DOHH2 (cell line): ENCODE data around the gene OBP2B.

ENCODE experiments used
- H3F3A ChIP-seq: fragments of 200-600 bp; sonication (generic), shearing (Covaris generic); 2 replicates; pipeline ENCODE4 v1.6.0; 2016; ENCODE audit warnings: antibody characterized with exemption, mild to moderate bottlenecking; ENCODE audit not compliant: control insufficient read depth, insufficient read depth
- H3K27ac ChIP-seq: fragments of 200-600 bp; sonication (generic); 2 replicates; pipeline ENCODE4 v1.5.1; 2014; ENCODE audit warnings: low read depth, mild to moderate bottlenecking, low read length, moderate library complexity
- H3K27me3 ChIP-seq: fragments of 200-600 bp; sonication (generic); 2 replicates; pipeline ENCODE4 v1.6.1; 2014; ENCODE audit warnings: mild to moderate bottlenecking, low read length, mixed read lengths; ENCODE audit not compliant: control insufficient read depth
- H3K36me3 ChIP-seq: fragments of 200-600 bp; sonication (generic); 2 replicates; pipeline ENCODE4 v1.6.1; 2014; ENCODE audit warnings: mild to moderate bottlenecking, low read length, moderate library complexity, mixed read lengths; ENCODE audit not compliant: control insufficient read depth
- H3K4me1 ChIP-seq: fragments of 200-600 bp; sonication (generic); 2 replicates; pipeline ENCODE4 v1.6.1; 2014; ENCODE audit warnings: mild to moderate bottlenecking, low read length, mixed read lengths; ENCODE audit not compliant: control insufficient read depth
- H3K4me2 ChIP-seq: fragments of 200-600 bp; sonication (generic); 2 replicates; pipeline ENCODE4 v1.6.0; 2014; ENCODE audit warnings: mild to moderate bottlenecking, low read length, moderate library complexity
- H3K4me3 ChIP-seq: fragments of 200-600 bp; sonication (generic); 2 replicates; pipeline ENCODE4 v1.5.1; 2014; ENCODE audit warnings: mild to moderate bottlenecking, low read length, mixed read lengths
- H3K79me2 ChIP-seq: fragments of 200-600 bp; sonication (generic); 2 replicates; pipeline ENCODE4 v1.6.1; 2014; ENCODE audit warnings: mild to moderate bottlenecking, low read length, mixed read lengths; ENCODE audit not compliant: control insufficient read depth
- H3K9me2 ChIP-seq: fragments of 200-600 bp; sonication (generic); replicated peaks from 2 replicates; pipeline ENCODE4 v1.6.1; 2014; ENCODE audit warnings: mild to moderate bottlenecking, low read length, mixed read lengths; ENCODE audit not compliant: control insufficient read depth
- H3K9me3 ChIP-seq: fragments of 200-600 bp; sonication (generic); 2 replicates; pipeline ENCODE4 v1.6.1; 2014; ENCODE audit warnings: antibody characterized with exemption, low read length, mixed read lengths; ENCODE audit not compliant: control insufficient read depth, insufficient read depth
- H4K20me1 ChIP-seq: fragments of 200-600 bp; sonication (generic); 2 replicates; pipeline ENCODE4 v1.6.0; 2014; ENCODE audit warnings: low read depth, mild to moderate bottlenecking, antibody characterized with exemption, low read length, moderate library complexity; ENCODE audit not compliant: control insufficient read depth, insufficient read depth
- EZH2phosphoT487 ChIP-seq: fragments of 200-600 bp; sonication (generic); IDR thresholded peaks from 2 replicates; pipeline ENCODE4 v1.6.1; 2017; ENCODE audit warnings: borderline replicate concordance, mild to moderate bottlenecking, antibody characterized with exemption, low read length, moderate library complexity, mixed read lengths
- TF ChIP-seq, protein P1 (sequence below): fragments of 200-600 bp; sonication (generic); IDR thresholded peaks from one replicate; pipeline ENCODE4 v1.5.1; 2014; ENCODE audit warnings: antibody characterized with exemption, mild to moderate bottlenecking, low read depth, low read length; ENCODE audit not compliant: poor library complexity, severe bottlenecking

The OBP2B gene

DNA sequence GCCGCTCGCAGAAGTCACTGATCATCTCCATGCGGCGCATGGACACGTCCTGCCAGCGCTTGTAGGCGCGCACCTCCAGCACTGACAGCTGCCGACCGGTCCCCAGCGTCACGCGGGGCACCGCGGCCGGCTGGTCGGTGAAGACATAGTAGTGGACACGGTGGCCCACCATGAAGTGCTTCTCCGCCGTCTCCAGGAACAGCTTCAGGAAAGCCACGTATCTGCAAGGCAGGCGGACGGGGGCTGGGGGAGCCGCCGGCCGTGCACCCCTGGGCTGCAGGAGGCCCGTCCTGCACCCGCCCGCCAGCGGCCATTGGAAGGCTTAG lies 47.0 kb upstream of the OBP2B start:
- Histone ChIP-seq H3K4me1 (no peaks in the 10 kb centered on the region), H3K4me2 (no peak overlapping the region), H3F3A (no peaks in the 10 kb centered on the region), H3K79me2 (no peaks in the 10 kb centered on the region), H3K9me3 (no peaks in the 10 kb centered on the region), H3K36me3 (no peaks in the 10 kb centered on the region), H3K27me3 (peaks cover 7% of the 10 kb centered on the region; the same call in 1 of the 2 replicates), H3K9me2 (no peaks in the 10 kb centered on the region), H3K27ac (no peak overlapping the region), H4K20me1 (no peaks in the 10 kb centered on the region), H3K4me3 (no peak overlapping the region)
- TF ChIP-seq EZH2phosphoT487 = no peak
- TF ChIP-seq, protein P1, sequence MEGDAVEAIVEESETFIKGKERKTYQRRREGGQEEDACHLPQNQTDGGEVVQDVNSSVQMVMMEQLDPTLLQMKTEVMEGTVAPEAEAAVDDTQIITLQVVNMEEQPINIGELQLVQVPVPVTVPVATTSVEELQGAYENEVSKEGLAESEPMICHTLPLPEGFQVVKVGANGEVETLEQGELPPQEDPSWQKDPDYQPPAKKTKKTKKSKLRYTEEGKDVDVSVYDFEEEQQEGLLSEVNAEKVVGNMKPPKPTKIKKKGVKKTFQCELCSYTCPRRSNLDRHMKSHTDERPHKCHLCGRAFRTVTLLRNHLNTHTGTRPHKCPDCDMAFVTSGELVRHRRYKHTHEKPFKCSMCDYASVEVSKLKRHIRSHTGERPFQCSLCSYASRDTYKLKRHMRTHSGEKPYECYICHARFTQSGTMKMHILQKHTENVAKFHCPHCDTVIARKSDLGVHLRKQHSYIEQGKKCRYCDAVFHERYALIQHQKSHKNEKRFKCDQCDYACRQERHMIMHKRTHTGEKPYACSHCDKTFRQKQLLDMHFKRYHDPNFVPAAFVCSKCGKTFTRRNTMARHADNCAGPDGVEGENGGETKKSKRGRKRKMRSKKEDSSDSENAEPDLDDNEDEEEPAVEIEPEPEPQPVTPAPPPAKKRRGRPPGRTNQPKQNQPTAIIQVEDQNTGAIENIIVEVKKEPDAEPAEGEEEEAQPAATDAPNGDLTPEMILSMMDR = no peak

DNA sequence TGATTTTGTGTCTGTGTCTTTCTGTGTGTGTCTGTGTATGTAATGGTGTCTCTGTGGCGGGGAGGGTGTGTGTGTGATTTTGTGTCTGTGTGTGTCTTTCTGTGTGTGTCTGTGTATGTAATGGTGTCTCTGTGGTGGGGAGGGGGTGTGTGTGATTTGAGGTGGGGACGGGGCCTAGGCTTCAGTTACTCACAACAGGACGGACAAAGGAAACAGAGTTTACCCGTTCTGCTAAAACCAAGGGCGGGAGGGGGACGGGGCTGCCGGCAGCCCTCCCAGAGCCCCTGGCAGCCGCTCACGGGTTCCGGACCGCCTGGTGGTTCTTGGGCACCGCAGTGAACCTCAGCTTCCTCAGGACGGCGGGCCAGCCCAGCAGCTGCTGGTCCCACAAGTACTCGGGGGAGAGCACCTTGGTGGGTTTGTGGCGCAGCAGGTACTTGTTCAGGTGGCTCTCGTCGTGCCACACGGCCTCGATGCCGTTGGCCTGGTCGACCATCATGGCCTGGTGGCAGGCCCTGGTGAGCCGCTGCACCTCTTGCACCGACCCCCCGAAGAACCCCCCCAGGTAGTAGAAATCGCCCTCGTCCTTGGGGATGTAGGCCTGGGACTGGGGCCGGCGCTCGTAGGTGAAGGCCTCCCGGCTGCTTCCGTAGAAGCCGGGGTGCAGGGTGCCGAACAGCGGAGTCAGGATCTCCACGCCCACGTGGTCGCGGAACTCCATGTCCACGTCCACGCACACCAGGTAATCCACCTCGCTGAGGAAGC lies 46.5 kb upstream of the OBP2B start:
- Histone ChIP-seq H3K27me3 (peaks cover 7% of the 10 kb centered on the region; the same call in 1 of the 2 replicates), H4K20me1 (no peaks in the 10 kb centered on the region), H3K4me2 (no peak overlapping the region), H3K4me3 (no peak overlapping the region), H3K36me3 (no peaks in the 10 kb centered on the region), H3F3A (no peaks in the 10 kb centered on the region), H3K9me2 (no peaks in the 10 kb centered on the region), H3K9me3 (no peaks in the 10 kb centered on the region), H3K27ac (no peak overlapping the region), H3K4me1 (no peaks in the 10 kb centered on the region), H3K79me2 (no peaks in the 10 kb centered on the region)
- no peak for TF ChIP-seq EZH2phosphoT487
- TF ChIP-seq, protein P1 = no peak

DNA sequence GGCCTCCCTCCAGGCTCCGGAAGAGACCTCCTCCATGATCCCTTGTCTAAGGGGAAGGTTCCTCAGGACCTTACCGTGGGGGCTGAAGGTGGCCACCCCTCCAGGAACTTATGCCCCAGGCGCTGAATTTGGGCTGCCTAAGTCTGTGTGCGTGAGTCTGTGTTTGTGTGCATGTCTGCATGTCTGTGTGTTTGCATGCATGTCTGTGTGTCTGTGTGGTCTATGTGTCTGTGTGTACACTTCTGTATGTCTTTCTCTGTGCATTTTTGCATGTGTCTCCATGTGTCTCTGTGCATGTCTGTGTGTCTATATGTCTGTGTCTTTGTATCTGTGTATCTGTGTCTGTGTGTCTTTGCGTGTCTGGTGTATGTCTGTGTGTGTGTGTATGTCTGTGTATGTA lies 45.4 kb upstream of the OBP2B start:
- no peaks in the 10 kb centered on the region for H3K9me2 ChIP-seq
- no peaks in the 10 kb centered on the region for H3K36me3 ChIP-seq
- peaks cover 14% of the 10 kb centered on the region for H3K27me3 ChIP-seq
- no peaks in the 10 kb centered on the region for H3K4me1 ChIP-seq
- no peaks in the 10 kb centered on the region for H4K20me1 ChIP-seq
- no peaks in the 10 kb centered on the region for H3F3A ChIP-seq
- no peak overlapping the region for H3K4me3 ChIP-seq
- TF ChIP-seq, protein P1 = no peak
- no peak for TF ChIP-seq EZH2phosphoT487
- no peaks in the 10 kb centered on the region for H3K79me2 ChIP-seq
- H3K4me2 ChIP-seq = no peak overlapping the region
- H3K27ac ChIP-seq = no peak overlapping the region
- H3K9me3 ChIP-seq = no peaks in the 10 kb centered on the region
